Prostate gland (tissue), 2 donors: ENCODE measurements around the gene SLC2A4RG. TPM values are rescaled to one million over a fixed set of nuclear protein-coding genes. Genes with fewer than 3 reads are reported as not detected.

Source experiments
- DNase-seq: peaks from one replicate; pipeline ENCODE4 v3.0.0-alpha.2; 2019; ENCODE audit warnings: low spot score
- H3K27ac ChIP-seq, 2 donors: fragments of 200-600 bp; sonication (generic); 2 replicates each; pipeline ENCODE4 v1.5.1; 2017 to 2019
- H3K27me3 ChIP-seq: fragments of 200-600 bp; sonication (generic); replicated peaks from 2 replicates; pipeline ENCODE4 v1.5.1; 2019; ENCODE audit not compliant: insufficient read depth
- H3K36me3 ChIP-seq, 2 donors: fragments of 200-600 bp; sonication (generic); 1 replicate in 1 of 2; 2 replicates in 1 of 2; pipeline versions ENCODE4 v1.5.1 to v1.8.1; 2017 to 2019
- H3K4me1 ChIP-seq: fragments of 200-600 bp; sonication (generic); replicated peaks from 2 replicates; pipeline ENCODE4 v1.5.1; 2019
- H3K4me3 ChIP-seq, 2 donors: fragments of 200-600 bp; sonication (generic); 2 replicates each; pipeline ENCODE4 v1.5.1; 2017 to 2019
- H3K9me3 ChIP-seq: fragments of 200-600 bp; sonication (generic); 2 replicates; pipeline ENCODE4 v1.5.1; 2017
- CTCF ChIP-seq, 4 experiments: fragments of 200-600 bp in 2 of 4; fragments of 450-650 bp in 2 of 4; sonication (generic) in 2 of 4; IDR thresholded peaks; 1 replicate in 3 of 4; 2 replicates in 1 of 4; pipeline ENCODE4 v1.5.1; 2016 to 2019; ENCODE audit warnings: antibody characterized with exemption in 4 of 4, mild to moderate bottlenecking in 2 of 4, moderate library complexity in 2 of 4
- POLR2A ChIP-seq: fragments of 450-650 bp; IDR thresholded peaks from one replicate; pipeline ENCODE4 v1.6.1; 2016; ENCODE audit warnings: antibody characterized with exemption, mild to moderate bottlenecking
- POLR2AphosphoS5 ChIP-seq: sonication (generic); formaldehyde crosslinking; IDR thresholded peaks from one replicate; pipeline ENCODE4 v1.6.1; 2017; ENCODE audit warnings: antibody characterized with exemption
- WGBS: methylation state at CpG from one replicate; pipeline ENCODE4 v1.1.5; 2018; 5-methylcytosine and 5-hydroxymethylcytosine counted together
- intact Hi-C: fragments of 100-400 bp; cut with DNase I; formaldehyde crosslinking; loops from one replicate; pipeline ENCODE4 v1.14.2; 2022
- total RNA-seq, 2 donors: library from RNA; depleted of rRNA; stranded (reverse); fragments of >200 nt; gene quantifications; one replicate each; pipeline ENCODE4 v1.1.0, GENCODE V29; 2016

SLC2A4RG gene
- total RNA-seq, 2 donors from 2014 or later, result 140 to 155 TPM

GRCh38 chr20:63698739-63699465 is 40.7 kb upstream of the SLC2A4RG start:
- 43% methylated on average over 17 of the region's 19 CpGs for WGBS
- Histone ChIP-seq H3K4me1 (peaks cover 7% of the 10 kb centered on the region), H3K36me3 (peaks cover 0 to 7% of the 10 kb centered on the region in 2 donors), H3K27me3 (no peaks in the 10 kb centered on the region), H3K4me3 (no peak overlapping the region), H3K27ac (no peak overlapping the region), H3K9me3 (no peaks in the 10 kb centered on the region)
- intact Hi-C loops, result no loop called here
- TF ChIP-seq POLR2AphosphoS5 (no peak), CTCF (IDR thresholded peaks at IDR 0.05) (no peak), POLR2A (no peak)
- no peak for DNase-seq

GRCh38 chr20:63699466-63700198 is 39.9 kb upstream of the SLC2A4RG start:
- 83% methylated on average over 23 of the region's 24 CpGs for WGBS
- Histone ChIP-seq H3K4me1 (peaks cover 7% of the 10 kb centered on the region), H3K27me3 (no peaks in the 10 kb centered on the region), H3K36me3 (peaks cover 0 to 14% of the 10 kb centered on the region in 2 donors), H3K4me3 (no peak overlapping the region), H3K27ac (no peak overlapping the region), H3K9me3 (no peaks in the 10 kb centered on the region)
- no peak for TF ChIP-seq POLR2A
- TF ChIP-seq CTCF (IDR thresholded peaks at IDR 0.05), result no peak
- no peak for TF ChIP-seq POLR2AphosphoS5
- DNase-seq, result no peak
- intact Hi-C loops, result no loop called here

GRCh38 chr20:63700199-63701050 is 39.2 kb upstream of the SLC2A4RG start:
- Histone ChIP-seq H3K4me1 (peaks cover 7% of the 10 kb centered on the region), H3K27ac (no peak overlapping the region), H3K4me3 (no peak overlapping the region), H3K9me3 (no peaks in the 10 kb centered on the region), H3K27me3 (no peaks in the 10 kb centered on the region), H3K36me3 (peaks cover 0 to 16% of the 10 kb centered on the region in 2 donors)
- intact Hi-C loops, result no loop called here
- DNase-seq, result no peak
- TF ChIP-seq POLR2AphosphoS5 (no peak), CTCF (IDR thresholded peaks at IDR 0.05) (no peak)
- 81% methylated on average over 43 of the region's 43 CpGs for WGBS

- 79% methylated on average over 5 of the region's 5 CpGs for WGBS
- DNase-seq, result no peak
- Histone ChIP-seq H3K27me3 (no peaks in the 10 kb centered on the region), H3K4me3 (no peak overlapping the region), H3K27ac (no peak overlapping the region), H3K9me3 (no peaks in the 10 kb centered on the region), H3K36me3 (peaks cover 0 to 22% of the 10 kb centered on the region in 2 donors), H3K4me1 (peaks cover 7% of the 10 kb centered on the region)
- intact Hi-C loops, result no loop called here
- TF ChIP-seq POLR2AphosphoS5 (no peak), POLR2A (no peak), CTCF (IDR thresholded peaks at IDR 0.05) (no peak)
Observed at GRCh38 chr20:63701051-63701328, 38.6 kb upstream of the SLC2A4RG start.
